DOHH2 (cell line): ENCODE measurements around the gene HNRNPH2.

ENCODE experiments used
- CTCF ChIP-seq: fragments of 200-600 bp; sonication (generic); IDR thresholded peaks from one replicate; pipeline ENCODE4 v1.5.1; 2014; ENCODE audit warnings: antibody characterized with exemption, mild to moderate bottlenecking, low read depth, low read length; ENCODE audit not compliant: poor library complexity, severe bottlenecking
- EZH2phosphoT487 ChIP-seq: fragments of 200-600 bp; sonication (generic); IDR thresholded peaks from 2 replicates; pipeline ENCODE4 v1.6.1; 2017; ENCODE audit warnings: borderline replicate concordance, mild to moderate bottlenecking, antibody characterized with exemption, low read length, moderate library complexity, mixed read lengths

- no peak for TF ChIP-seq CTCF
- TF ChIP-seq EZH2phosphoT487 = no peak
Measured at GRCh38 chrX:101359966-101360365, 48.1 kb upstream of the HNRNPH2 start.
